GM19043 (cell line): ENCODE measurements around the gene WDR45B.

Experiments
- ATAC-seq: cut with Tn5 transposase; IDR thresholded peaks from one replicate; pipeline ENCODE4 v1.9.1; 2021; ENCODE audit warnings: low read depth; ENCODE audit not compliant: unreplicated experiment

The WDR45B gene

DNA sequence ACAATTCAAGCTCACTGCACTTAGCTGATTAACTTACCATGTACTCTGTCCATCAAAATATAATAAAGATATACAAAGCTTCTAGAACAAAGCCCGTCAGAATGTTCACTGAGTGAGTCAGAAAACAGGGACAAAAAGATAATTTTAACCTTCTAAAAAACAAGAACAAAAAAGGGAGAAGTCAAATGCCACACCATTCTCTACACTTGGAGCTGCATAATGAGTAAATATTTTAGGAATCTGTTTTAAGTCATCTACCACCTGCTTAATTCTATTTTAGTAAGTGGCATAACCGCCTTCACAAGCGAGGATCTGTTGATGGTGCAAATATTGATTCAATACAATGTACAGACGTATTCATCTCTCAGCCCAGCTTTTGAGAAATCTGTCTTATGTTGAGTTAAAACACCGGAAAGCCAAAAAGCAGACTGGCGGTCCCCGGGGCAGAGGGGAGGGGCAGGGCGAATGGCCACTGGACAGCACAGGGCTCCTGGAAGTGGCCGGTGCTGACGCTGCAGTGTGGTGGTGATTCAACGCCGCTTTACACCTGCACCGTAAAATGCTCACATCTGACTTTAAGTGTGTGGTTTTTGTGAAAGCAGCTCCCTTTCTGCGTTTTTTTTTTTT lies 30.1 kb upstream of the WDR45B start:
- no peak for ATAC-seq

DNA sequence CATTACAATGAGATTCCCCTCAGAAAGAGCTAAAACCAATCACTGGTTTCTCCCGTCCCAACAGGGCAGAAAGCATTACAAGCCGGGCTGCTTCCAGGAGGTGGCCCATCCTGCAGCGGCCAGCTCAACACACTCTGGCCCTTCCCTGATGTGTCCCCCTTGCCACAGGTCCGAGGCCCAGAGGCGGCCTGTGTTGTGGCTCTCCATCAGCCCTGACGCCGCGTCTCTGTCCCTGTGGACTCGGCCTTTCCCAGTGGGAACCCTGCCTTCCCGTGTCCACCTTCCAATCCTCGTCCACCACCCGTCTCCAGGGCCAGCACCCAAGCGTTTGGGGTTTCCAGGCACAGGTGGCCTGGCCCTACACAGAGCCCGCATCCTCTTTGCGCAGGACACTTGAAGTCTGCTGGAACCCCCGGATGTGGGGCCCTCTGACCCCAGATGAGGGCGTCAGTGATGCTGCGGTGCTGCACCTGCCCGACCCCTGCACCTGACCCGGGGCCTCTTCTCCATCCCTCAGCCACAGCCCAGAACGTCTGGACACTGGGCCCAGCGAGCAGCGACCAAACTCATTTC lies 29.2 kb upstream of the WDR45B start:
- ATAC-seq: no peak

- no peak for ATAC-seq
Measured at GRCh38 chr17:82675476-82676245, 27.4 kb upstream of the WDR45B start.

DNA sequence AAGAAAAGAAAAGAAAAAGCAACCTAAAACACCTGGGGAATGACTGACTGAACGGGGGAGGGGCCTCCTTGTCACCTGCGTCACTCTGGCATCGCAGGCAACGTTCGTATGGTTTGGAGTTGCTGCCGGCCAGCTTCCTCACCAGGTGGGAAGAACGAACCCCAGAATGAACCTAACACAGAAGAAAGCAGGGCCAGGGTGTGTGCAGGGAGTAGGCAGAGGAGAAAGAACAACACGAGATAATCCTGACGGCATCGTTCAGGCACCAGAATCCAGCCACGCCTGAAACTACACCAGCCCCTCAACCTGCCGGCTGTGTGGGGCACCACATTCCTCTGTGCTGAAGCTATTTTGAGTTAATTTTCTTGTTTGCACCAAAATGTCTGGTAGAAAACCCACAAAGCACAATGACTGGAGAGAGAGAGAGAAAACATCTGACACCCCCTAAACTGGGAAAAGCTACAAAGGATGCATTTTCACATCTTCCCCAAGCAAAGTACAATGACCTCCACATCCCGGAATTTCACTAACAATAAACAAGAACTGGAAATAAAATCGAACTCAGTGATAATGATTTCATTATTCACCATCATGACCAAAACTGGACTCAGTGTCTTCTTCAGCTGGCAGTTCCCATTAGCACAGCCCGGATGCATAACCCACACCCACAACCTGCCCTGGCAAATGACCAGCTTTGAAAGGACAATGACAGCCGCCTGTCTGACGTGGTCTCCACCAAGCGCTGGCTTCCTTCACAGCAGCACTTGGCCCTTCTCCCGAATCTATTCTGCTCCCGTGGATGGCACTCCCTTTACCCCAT lies 26.6 kb upstream of the WDR45B start:
- ATAC-seq: no peak

DNA sequence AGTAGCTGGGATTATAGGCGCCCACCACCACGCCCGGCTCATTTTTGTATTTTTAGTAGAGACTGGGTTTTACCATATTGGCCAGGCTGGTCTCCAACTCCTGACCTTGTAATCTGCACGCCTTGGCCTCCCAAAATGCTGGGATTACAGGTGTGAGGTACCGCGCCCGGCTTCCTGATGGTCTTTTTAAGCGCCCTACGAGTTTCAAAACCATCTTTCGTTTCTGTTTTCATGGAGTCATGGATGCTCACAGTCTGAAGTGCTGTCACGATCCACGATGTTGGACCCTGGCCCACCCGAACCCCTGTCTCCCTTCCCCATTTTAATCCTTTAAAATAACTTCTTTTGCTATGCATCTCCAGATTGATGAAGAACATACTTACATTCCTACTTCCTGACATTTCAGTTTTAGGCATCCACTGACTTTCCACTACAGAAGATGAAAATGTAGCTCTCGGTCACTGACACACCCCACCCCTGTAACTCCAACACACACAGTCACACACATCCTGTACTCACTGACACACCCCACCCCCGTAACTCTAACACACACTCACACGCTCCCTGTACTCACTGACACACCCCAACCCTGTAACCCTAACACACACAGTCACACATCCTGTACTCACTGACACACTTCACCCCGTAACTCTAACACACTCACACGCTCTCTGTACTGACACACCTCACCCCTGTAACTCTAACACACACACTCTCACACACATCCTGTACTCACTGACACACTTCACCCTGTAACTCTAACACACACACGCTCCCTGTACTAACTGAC lies 22.6 kb upstream of the WDR45B start:
- ATAC-seq: no peak

GRCh38 chr17:82668631-82669099 lies 20.4 kb upstream of the WDR45B start:
- ATAC-seq: no peak

- ATAC-seq: no peak
Measured at GRCh38 chr17:82668024-82668630, 19.9 kb upstream of the WDR45B start.

GRCh38 chr17:82667668-82668000 lies 19.4 kb upstream of the WDR45B start:
- no peak for ATAC-seq

- ATAC-seq: no peak
Measured at GRCh38 chr17:82666931-82667667, 18.9 kb upstream of the WDR45B start.

DNA sequence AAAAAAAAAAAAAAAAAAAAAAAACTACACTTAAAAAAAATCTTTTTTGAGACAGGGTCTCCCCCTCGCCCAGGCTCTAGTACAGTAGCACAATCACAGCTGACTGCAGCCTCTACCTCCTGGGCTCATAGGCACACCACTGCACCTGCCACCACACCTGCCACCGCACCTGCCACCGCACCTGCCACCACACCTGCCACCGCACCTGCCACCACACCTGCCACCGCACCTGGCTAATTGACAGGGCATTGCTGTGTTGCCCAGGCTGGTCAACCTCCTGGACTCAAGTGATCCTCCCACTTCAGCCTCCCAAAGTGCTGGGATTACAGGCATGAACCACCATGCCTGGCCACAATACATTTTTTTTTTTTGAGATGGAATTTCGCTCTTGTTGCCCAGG lies 17.6 kb upstream of the WDR45B start:
- no peak for ATAC-seq

DNA sequence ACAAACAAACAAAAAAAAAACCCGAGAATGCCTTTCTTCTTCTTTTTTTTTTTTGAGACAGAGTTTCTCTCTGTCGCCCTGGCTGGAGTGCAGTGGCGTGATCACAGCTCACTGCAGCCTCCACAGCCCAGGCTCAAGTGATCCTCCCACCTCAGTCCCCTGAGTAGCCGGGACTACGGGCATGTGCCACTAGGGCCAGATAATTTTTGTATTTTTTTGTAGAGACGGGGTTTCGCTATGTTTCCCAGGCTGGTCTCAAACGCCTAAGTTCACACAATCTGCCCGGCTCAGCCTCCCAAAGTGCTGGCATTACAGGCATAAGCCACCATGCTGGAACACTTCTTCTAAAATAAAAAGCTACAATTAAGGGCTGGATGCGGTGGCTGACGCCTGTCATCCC lies 17.0 kb upstream of the WDR45B start:
- no peak for ATAC-seq

- no peak for ATAC-seq
Measured at GRCh38 chr17:82664701-82665182, 16.5 kb upstream of the WDR45B start.

- ATAC-seq: no peak
Measured at GRCh38 chr17:82664276-82664575, 16.0 kb upstream of the WDR45B start.

DNA sequence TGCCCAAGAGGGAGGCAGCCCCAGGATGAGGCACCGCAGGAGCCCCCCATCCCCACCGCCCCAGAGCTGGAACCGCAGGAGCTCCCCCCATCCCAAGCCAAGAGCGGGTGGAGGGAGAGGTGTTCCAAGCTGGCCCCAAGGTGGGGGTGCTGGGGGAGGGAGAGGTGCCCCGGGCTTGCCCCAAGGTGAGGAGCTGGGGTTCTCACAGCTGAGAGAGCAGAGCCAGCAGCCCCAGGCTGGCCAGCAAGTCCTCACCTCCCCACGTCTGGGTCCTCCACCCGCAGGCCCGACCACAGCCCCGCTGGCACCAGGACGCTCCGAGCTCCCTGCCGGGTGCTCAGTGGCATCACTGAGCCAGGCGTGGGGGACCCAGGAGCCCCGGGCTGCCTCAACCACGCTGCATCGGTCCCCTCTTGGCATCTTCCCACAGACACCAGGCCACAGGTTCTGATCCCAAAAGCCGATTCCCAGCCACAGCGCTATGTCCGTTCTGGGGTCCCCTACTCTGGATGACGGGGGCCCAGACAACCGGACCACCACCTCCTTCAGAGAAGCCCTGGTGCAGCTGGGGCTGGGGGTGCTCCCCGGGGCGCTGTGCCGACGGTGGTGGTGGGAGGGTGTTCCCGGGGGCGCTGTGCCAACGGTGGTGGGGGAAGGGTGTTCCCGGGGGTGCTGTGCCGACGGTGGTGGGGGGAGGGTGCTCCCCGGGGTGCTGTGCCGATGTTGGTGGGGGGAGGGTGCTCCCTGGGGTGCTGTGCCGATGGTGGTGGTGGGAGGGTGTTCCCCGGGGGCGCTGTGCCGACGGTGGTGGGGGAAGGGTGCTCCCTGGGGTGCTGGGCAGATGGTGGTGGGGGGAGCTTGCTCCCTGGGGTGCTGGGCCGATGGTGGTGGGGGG lies 15.4 kb upstream of the WDR45B start:
- no peak for ATAC-seq

- no peak for ATAC-seq
Measured at GRCh38 chr17:82662711-82663261, 14.5 kb upstream of the WDR45B start.

DNA sequence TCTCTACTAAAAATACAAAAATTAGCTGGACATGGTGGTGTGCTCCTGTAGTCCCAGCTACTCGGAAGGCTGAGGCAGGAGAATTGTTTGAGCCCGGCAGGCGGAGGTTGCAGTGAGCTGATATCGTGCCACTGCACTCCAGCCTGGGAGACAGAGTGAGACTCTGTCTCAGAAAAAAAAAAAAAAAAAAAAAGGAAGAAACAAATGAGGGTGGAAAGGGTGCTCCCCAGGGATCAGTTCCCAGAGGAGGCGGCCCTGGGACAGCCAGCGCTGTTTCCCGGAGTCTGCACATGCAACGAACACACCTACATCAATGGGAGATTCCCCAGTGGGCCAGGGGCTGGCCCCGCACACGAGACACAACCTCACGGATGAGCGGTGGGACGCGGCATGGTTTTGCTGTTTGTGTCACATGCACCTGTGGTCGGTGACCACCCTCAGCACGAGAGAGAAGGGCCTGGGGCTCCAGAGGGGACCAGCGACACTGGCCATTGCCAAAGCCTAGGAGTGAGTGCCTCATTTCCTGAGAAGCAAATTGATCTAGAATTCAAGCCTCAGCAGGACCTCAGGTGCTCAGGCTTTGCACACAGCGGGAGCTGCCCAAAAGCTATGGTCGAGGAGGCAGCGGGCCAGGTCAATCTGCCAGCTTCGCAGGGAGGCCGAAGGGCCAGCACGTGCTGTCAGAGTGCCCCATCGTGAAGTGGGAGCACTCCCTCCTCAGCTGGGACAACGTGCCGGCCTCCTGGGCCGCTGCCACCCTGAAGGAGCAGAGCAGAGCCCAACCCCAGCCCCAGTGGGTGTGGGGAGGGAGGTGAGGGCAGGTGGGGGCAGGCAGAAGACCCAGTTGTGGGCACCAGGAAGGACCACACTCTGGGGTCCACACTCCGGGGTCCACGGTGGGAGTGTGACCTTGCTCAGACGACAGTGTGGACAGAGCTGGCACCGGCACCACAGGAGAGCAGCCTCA lies 13.8 kb upstream of the WDR45B start:
- no peak for ATAC-seq

DNA sequence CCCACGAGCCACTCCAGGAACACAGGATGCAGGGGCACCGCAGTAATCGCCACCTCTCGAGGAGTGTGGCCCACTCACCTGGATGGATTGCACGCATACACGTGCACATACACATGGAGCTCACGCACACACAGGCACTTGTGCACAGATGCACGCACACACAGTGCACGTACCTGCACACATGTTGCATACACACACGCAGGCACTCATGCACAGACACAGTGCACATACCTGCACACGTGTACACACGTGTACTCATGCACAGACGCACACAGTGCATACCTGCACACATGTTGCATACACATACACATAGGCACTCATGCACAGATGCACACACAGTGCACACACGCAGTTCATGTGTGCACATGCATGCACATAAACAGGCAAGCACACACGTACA lies 11.6 kb upstream of the WDR45B start:
- no peak for ATAC-seq
